ENCODE measurements around the gene CREB3.

CREB3 gene, protein sequence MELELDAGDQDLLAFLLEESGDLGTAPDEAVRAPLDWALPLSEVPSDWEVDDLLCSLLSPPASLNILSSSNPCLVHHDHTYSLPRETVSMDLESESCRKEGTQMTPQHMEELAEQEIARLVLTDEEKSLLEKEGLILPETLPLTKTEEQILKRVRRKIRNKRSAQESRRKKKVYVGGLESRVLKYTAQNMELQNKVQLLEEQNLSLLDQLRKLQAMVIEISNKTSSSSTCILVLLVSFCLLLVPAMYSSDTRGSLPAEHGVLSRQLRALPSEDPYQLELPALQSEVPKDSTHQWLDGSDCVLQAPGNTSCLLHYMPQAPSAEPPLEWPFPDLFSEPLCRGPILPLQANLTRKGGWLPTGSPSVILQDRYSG

DNA sequence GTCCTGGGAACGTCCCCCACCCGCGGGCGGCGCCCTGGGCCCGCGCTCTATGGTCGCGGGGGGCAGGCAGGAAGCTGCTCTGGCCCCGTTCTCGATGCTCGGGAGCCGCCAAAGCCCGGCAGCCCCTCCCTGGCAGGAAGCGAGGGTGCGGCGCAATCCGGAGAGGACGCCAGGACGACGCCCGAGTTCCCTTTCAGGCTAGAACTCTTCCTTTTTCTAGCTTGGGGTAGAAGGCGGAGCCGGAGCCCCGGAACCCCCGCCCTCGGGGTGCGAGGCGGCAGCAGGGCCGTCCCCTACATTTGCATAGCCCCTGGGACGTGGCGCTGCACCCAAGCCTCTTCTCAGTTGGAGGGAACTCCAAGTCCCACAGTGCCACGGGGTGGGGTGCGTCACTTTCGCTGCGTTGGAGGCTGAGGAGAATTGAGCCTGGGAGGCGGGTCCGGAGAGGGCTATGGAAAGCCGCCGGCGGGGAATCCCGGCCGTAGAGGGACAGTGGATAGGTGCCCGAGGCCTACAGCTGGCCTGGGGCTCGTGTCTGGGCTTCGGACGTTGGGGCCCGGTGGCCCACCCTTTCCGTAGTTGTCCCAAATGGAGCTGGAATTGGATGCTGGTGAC lies at the start of gene CREB3, which contains the start of gene TLN1:
TSS of gene CREB3 (plus strand) at position 482 of the 615 bp plus-strand sequence. CDS start at position 589, 107 bp downstream.
TSS of gene TLN1 (minus strand) at position 11 of the 615 bp plus-strand sequence. CDS start 6,501 bp downstream, outside the sequence.
- Mint-ChIP-seq H3K4me1 (peaks cover 21% of the 10 kb centered on the region), H3K36me3 (peaks cover 14% of the 10 kb centered on the region), H3K27me3 (no peaks in the 10 kb centered on the region), H3K4me3 (no peak within 1 kb of the TSS), H3K9me3 (no peaks in the 10 kb centered on the region), H3K27ac (no peak within 1 kb of the TSS)
- peak; percentile 96 for ATAC-seq

GRCh38 chr9:35683323-35683722 lies 49.1 kb upstream of the CREB3 start:
- peaks cover 31% of the 10 kb centered on the region for H3K4me1 Mint-ChIP-seq
- H3K36me3 Mint-ChIP-seq = no peaks in the 10 kb centered on the region
- no peak for ATAC-seq
- no peaks in the 10 kb centered on the region for H3K27me3 Mint-ChIP-seq
- H3K4me3 Mint-ChIP-seq = no peak overlapping the region
- no peak overlapping the region for H3K27ac Mint-ChIP-seq
- H3K9me3 Mint-ChIP-seq = no peaks in the 10 kb centered on the region

- no peaks in the 10 kb centered on the region for H3K27me3 Mint-ChIP-seq
- no peak overlapping the region for H3K27ac Mint-ChIP-seq
- no peak for ATAC-seq
- no peak overlapping the region for H3K4me3 Mint-ChIP-seq
- peaks cover 33% of the 10 kb centered on the region for H3K4me1 Mint-ChIP-seq
- no peaks in the 10 kb centered on the region for H3K36me3 Mint-ChIP-seq
- H3K9me3 Mint-ChIP-seq = no peaks in the 10 kb centered on the region
Measured at GRCh38 chr9:35684921-35685320, 47.5 kb upstream of the CREB3 start.

DNA sequence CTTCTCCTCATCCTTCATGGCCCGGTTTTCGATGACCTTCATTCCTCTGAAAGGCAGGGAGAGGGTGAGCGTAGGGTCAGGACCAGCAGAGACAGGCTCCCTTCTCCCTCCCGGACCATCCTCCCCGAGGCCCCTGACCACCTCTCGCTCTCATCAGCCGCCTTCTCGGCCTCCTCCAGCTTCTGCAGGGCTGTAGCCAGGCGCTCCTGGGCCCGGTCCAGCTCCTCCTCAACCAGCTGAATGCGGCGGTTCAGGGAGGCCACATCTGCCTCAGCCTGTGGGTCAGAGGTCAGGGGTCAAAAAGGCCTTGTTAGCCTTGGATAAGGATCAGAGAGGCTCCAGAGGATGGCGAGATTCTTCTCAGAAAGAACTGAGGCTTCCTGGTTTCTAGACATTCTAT lies 47.0 kb upstream of the CREB3 start:
- Mint-ChIP-seq H3K27me3 (no peaks in the 10 kb centered on the region), H3K4me3 (no peak overlapping the region), H3K36me3 (no peaks in the 10 kb centered on the region), H3K4me1 (peaks cover 27% of the 10 kb centered on the region), H3K27ac (no peak overlapping the region), H3K9me3 (no peaks in the 10 kb centered on the region)
- no peak for ATAC-seq

- H3K4me3 Mint-ChIP-seq = no peak overlapping the region
- H3K36me3 Mint-ChIP-seq = no peaks in the 10 kb centered on the region
- peaks cover 26% of the 10 kb centered on the region for H3K4me1 Mint-ChIP-seq
- H3K9me3 Mint-ChIP-seq = no peaks in the 10 kb centered on the region
- no peak for ATAC-seq
- H3K27me3 Mint-ChIP-seq = no peaks in the 10 kb centered on the region
- H3K27ac Mint-ChIP-seq = no peak overlapping the region
Measured at GRCh38 chr9:35686222-35687203, 46.0 kb upstream of the CREB3 start.

GRCh38 chr9:35687306-35687705 lies 45.2 kb upstream of the CREB3 start:
- Mint-ChIP-seq H3K4me1 (peaks cover 20% of the 10 kb centered on the region), H3K9me3 (no peaks in the 10 kb centered on the region), H3K27me3 (no peaks in the 10 kb centered on the region), H3K27ac (no peak overlapping the region), H3K4me3 (no peak overlapping the region), H3K36me3 (no peaks in the 10 kb centered on the region)
- no peak for ATAC-seq

- Mint-ChIP-seq H3K27ac (no peak overlapping the region), H3K36me3 (no peaks in the 10 kb centered on the region), H3K4me1 (peaks cover 20% of the 10 kb centered on the region), H3K27me3 (no peaks in the 10 kb centered on the region), H3K9me3 (no peaks in the 10 kb centered on the region), H3K4me3 (no peak overlapping the region)
- no peak for ATAC-seq
Measured at GRCh38 chr9:35687972-35688557, 44.4 kb upstream of the CREB3 start.

- no peaks in the 10 kb centered on the region for H3K9me3 Mint-ChIP-seq
- H3K36me3 Mint-ChIP-seq = no peaks in the 10 kb centered on the region
- ATAC-seq = no peak
- peaks cover 20% of the 10 kb centered on the region for H3K4me1 Mint-ChIP-seq
- H3K27ac Mint-ChIP-seq = peak overlapping the region; percentile 3
- H3K4me3 Mint-ChIP-seq = peak overlapping the region; percentile 26
- no peaks in the 10 kb centered on the region for H3K27me3 Mint-ChIP-seq
Measured at GRCh38 chr9:35688558-35689541, 43.6 kb upstream of the CREB3 start.

DNA sequence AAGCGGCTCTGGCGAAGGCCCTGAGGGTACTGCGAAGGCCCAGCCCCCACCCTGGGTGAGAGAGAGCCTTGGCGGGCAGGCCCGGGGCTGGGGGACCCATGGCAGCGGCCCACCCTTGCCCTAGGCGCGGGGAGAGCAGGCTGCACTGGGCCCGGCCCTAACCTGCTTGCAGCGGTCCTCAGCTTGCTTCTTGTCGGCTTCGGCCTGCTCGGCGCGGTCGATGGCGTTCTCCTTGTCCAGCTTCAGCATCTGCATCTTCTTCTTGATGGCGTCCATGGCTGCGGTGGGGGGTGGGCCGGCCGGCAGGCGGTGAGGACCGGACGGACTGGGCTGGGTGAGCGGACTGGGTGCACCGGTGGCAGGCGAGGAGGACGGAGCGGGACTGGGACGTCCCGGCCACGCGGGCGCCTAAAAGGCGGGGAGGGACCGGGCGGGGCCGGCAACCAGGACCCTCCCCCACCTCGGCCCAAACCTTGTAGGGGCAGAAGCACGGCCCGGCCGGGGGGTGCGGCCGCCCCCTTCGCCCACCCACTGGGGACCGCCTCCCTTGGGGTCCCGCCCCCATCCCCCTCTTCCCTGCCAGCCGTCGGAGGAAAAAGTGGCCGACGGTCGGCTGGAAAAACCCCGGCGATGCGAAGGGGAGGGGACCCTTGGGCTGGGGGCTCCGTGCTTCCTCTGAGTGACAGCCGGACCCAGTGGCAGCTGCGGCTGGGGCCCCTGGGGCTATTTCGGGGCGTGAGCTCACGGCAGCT lies 42.7 kb upstream of the CREB3 start, which contains the start of gene TPM2:
TSS of gene TPM2 (minus strand) at position 384 of the 752 bp plus-strand sequence. CDS start at position 276, 108 bp downstream.
- no peaks in the 10 kb centered on the region for H3K27me3 Mint-ChIP-seq
- no peaks in the 10 kb centered on the region for H3K36me3 Mint-ChIP-seq
- peak within 1 kb of the TSS; percentile 95 for H3K4me3 Mint-ChIP-seq
- no peaks in the 10 kb centered on the region for H3K9me3 Mint-ChIP-seq
- ATAC-seq = peak; percentile 61
- H3K4me1 Mint-ChIP-seq = peaks cover 20% of the 10 kb centered on the region
- peak within 1 kb of the TSS; percentile 83 for H3K27ac Mint-ChIP-seq

GRCh38 chr9:35690294-35690613 lies 42.2 kb upstream of the CREB3 start:
- H3K4me1 Mint-ChIP-seq = peaks cover 20% of the 10 kb centered on the region
- peak overlapping the region; percentile 75 for H3K4me3 Mint-ChIP-seq
- no peaks in the 10 kb centered on the region for H3K27me3 Mint-ChIP-seq
- ATAC-seq = no peak
- H3K36me3 Mint-ChIP-seq = no peaks in the 10 kb centered on the region
- peak overlapping the region; percentile 83 for H3K27ac Mint-ChIP-seq
- no peaks in the 10 kb centered on the region for H3K9me3 Mint-ChIP-seq

DNA sequence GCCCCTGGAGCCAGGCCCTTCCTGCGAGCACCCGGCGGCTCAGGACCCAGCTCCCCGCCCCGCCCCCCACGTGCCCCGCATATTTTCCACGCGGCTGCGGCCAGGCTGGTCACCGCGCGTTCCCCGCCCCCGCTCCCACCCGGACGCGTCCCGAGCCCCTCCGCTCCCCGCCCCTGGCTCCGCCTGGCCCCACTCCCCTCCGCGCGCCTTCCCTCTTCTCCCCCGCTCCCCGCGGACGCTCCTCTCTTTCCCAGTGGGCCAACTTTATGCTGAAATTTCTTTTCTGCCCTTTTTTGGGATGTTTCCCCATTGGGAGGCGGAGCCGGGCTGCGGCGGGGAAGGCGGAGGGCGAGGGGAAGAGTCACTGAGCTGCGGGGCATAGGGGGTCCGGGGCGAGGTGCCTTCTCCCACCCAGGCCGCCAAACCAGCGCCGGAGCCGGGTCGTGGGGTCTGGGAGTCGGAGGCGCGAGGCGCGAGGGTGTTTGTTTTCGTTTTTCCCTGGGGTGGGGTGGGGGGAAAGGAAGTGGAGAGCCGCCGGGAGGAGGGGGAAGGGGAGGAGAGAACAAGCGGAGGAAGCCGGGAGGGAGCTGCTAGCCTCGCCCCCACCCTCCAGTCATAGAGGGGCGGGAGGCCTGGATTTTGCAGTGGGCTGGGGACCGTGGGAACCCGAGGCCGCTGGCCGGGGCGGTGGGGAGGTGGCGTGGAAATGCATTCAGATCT lies 41.7 kb upstream of the CREB3 start:
- no peaks in the 10 kb centered on the region for H3K9me3 Mint-ChIP-seq
- no peaks in the 10 kb centered on the region for H3K36me3 Mint-ChIP-seq

DNA sequence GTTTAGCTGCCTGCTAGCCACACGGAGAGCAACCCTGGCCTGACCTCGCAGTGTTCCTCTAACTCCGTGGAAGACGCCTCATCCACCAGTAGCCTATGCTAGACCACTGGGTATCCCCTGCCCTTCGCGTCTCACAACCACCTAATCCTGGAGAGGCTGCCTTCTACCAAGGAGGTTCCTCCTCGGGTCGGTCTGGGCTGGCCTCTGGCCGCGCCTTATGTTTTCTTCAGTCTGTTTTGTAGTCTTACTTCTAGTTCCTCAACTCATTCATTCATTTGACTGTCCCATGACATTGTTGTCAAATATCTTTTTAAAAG lies 41.2 kb upstream of the CREB3 start:
- no peaks in the 10 kb centered on the region for H3K27me3 Mint-ChIP-seq
- peak; percentile 25 for ATAC-seq
- no peaks in the 10 kb centered on the region for H3K9me3 Mint-ChIP-seq
- H3K36me3 Mint-ChIP-seq = peaks cover under 1% of the 10 kb centered on the region
- H3K27ac Mint-ChIP-seq = peak overlapping the region; percentile 83
- peaks cover 21% of the 10 kb centered on the region for H3K4me1 Mint-ChIP-seq
- H3K4me3 Mint-ChIP-seq = peak overlapping the region; percentile 95

More for the DNA sequence above, 41.7 kb upstream of the CREB3 start:
- Mint-ChIP-seq H3K4me3 (peak overlapping the region; percentile 95), H3K27ac (peak overlapping the region; percentile 83), H3K4me1 (peaks cover 20% of the 10 kb centered on the region), H3K27me3 (no peaks in the 10 kb centered on the region)
- peak; percentile 27 for ATAC-seq

DNA sequence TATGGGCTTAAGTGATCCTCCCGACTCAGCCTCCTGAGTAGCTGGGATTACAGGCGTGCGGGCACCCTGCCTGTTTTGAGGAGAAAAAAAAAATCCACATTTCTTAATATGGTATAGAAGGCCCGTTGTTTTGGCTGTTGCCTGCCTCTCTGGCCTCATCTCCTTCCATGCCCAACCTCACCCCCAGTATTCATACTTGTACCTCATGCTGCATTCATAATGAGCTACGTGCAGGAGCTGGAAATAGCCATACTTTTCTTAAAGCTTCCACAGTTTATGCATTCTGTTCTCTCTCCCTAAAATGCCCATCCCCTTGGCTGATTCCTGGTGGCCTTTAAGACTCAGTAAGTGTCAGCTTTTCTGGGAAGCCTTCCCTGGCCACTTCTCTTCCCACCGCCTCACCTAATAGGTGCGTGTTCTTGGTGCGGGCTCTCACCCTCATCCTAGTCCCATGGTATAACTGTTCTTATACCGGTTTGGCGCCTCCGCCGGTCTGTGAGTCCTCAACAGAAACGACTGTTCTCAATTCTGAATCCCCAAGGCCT lies 40.6 kb upstream of the CREB3 start:
- Mint-ChIP-seq H3K9me3 (no peaks in the 10 kb centered on the region), H3K27ac (peak overlapping the region; percentile 83), H3K36me3 (peaks cover 6% of the 10 kb centered on the region), H3K4me3 (peak overlapping the region; percentile 4), H3K4me1 (peaks cover 27% of the 10 kb centered on the region), H3K27me3 (no peaks in the 10 kb centered on the region)
- no peak for ATAC-seq
